ENCODE results near the gene CYP27C1. TPM values are rescaled to one million over a fixed set of nuclear protein-coding genes. Genes with fewer than 3 reads are reported as not detected.

The CYP27C1 gene
- polyA plus RNA-seq, 1 donor from 2014 or later, result 0.84 TPM

GRCh38 chr2:127146820-127147502 lies 73.1 kb downstream of the CYP27C1 start:
- TF ChIP-seq EP300 (conservative IDR thresholded peaks at IDR 0.05; ENCODE audit: poor library complexity, severe bottlenecking), result no peak
- no peak for TF ChIP-seq RAD21 (conservative IDR thresholded peaks at IDR 0.05)
- TF ChIP-seq REST (IDR thresholded peaks at IDR 0.05; ENCODE audit: borderline replicate concordance), result no peak
- TF ChIP-seq TAF1 (IDR thresholded peaks at IDR 0.05; ENCODE audit: low read depth), result no peak
- TF ChIP-seq CTCF (IDR thresholded peaks at IDR 0.05; ENCODE audit: poor library complexity, severe bottlenecking), result no peak
- TF ChIP-seq POLR2AphosphoS5 (IDR thresholded peaks at IDR 0.05), result no peak
- TF ChIP-seq EZH2 (IDR thresholded peaks at IDR 0.05; ENCODE audit: borderline replicate concordance, insufficient read depth, low read length, poor library complexity, severe bottlenecking), result no peak
- no peak for TF ChIP-seq SMC3 (conservative IDR thresholded peaks at IDR 0.05; ENCODE audit: poor library complexity)
- TF ChIP-seq MXI1 (conservative IDR thresholded peaks at IDR 0.05; ENCODE audit: poor library complexity, severe bottlenecking), result no peak
- Histone ChIP-seq H2AFZ (ENCODE audit: low read depth, low read length) (no peak overlapping the region), H3K9me2 (ENCODE audit: insufficient read depth, low read length) (no peaks in the 10 kb centered on the region), H3K9me3 (ENCODE audit: low read length) (no peaks in the 10 kb centered on the region), H4K20me1 (ENCODE audit: insufficient read depth) (no peaks in the 10 kb centered on the region), H3K9ac (ENCODE audit: low read length) (no peak overlapping the region), H3K27ac (ENCODE audit: low read length) (no peak overlapping the region), H3K79me2 (replicated peaks; ENCODE audit: insufficient read depth, low read length) (no peaks in the 10 kb centered on the region), H3K27me3 (ENCODE audit: insufficient read depth, low read depth, low read length) (no peaks in the 10 kb centered on the region), H3K36me3 (ENCODE audit: insufficient read depth, low read length) (no peaks in the 10 kb centered on the region), H3K4me2 (ENCODE audit: low read length) (no peak overlapping the region), H3F3A (ENCODE audit: insufficient read depth, low read length, poor library complexity, severe bottlenecking) (no peaks in the 10 kb centered on the region), H3K4me3 (ENCODE audit: low read length) (no peak overlapping the region)

GRCh38 chr2:127146071-127146725 lies 73.9 kb downstream of the CYP27C1 start:
- Histone ChIP-seq H3K4me2 (ENCODE audit: low read length) (no peak overlapping the region), H3F3A (ENCODE audit: insufficient read depth, low read length, poor library complexity, severe bottlenecking) (no peaks in the 10 kb centered on the region), H2AFZ (ENCODE audit: low read depth, low read length) (no peak overlapping the region), H4K20me1 (ENCODE audit: insufficient read depth) (no peaks in the 10 kb centered on the region), H3K4me3 (ENCODE audit: low read length) (no peak overlapping the region), H3K27ac (ENCODE audit: low read length) (no peak overlapping the region), H3K9me3 (ENCODE audit: low read length) (no peaks in the 10 kb centered on the region), H3K36me3 (ENCODE audit: insufficient read depth, low read length) (no peaks in the 10 kb centered on the region), H3K9me2 (ENCODE audit: insufficient read depth, low read length) (no peaks in the 10 kb centered on the region), H3K9ac (ENCODE audit: low read length) (no peak overlapping the region), H3K27me3 (ENCODE audit: insufficient read depth, low read depth, low read length) (no peaks in the 10 kb centered on the region), H3K79me2 (replicated peaks; ENCODE audit: insufficient read depth, low read length) (no peaks in the 10 kb centered on the region)
- TF ChIP-seq MXI1 (conservative IDR thresholded peaks at IDR 0.05; ENCODE audit: poor library complexity, severe bottlenecking) (no peak), REST (IDR thresholded peaks at IDR 0.05; ENCODE audit: borderline replicate concordance) (no peak), TAF1 (IDR thresholded peaks at IDR 0.05; ENCODE audit: low read depth) (no peak), POLR2AphosphoS5 (IDR thresholded peaks at IDR 0.05) (no peak), EZH2 (IDR thresholded peaks at IDR 0.05; ENCODE audit: borderline replicate concordance, insufficient read depth, low read length, poor library complexity, severe bottlenecking) (no peak)

All from neural cell (in vitro differentiated cells).